ENCODE results near the gene SYK.
"Not testable (repeated sequence)": the region's sequence is repeated elsewhere in the genome, so short reads cannot be mapped to it uniquely, and the experiment has no call there.

SYK gene

DNA sequence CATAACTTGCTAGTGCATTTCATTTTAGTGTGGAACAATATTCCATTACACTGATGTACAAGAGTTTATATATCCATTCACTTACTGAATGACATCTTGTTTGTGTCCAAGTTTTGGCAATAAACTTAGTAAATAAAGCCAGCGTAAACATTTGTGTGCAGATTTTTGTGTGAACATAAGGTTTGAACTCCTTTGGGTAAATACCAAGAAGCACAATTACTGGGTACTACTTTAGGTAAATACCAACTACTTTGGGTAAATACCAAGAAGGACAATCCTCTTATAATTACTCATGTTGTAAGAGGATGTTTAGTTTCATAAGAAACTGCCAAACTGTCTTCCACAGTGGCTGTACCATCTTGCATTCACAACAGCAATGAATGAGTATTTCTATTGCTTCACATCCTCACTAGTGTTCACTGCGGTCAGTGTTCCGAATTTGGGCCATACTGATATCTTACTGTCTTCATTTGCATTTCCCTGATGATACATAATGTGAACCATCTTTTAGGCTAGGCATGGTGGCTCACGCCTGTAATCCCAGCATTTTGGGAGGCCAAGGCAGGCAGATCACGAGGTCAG lies 2.3 kb upstream of the SYK start:
- DNase-seq = no peak

- DNase-seq = peak; percentile 49
Observed at GRCh38 chr9:90801973-90802322, 329 bp downstream of the SYK start.

DNA sequence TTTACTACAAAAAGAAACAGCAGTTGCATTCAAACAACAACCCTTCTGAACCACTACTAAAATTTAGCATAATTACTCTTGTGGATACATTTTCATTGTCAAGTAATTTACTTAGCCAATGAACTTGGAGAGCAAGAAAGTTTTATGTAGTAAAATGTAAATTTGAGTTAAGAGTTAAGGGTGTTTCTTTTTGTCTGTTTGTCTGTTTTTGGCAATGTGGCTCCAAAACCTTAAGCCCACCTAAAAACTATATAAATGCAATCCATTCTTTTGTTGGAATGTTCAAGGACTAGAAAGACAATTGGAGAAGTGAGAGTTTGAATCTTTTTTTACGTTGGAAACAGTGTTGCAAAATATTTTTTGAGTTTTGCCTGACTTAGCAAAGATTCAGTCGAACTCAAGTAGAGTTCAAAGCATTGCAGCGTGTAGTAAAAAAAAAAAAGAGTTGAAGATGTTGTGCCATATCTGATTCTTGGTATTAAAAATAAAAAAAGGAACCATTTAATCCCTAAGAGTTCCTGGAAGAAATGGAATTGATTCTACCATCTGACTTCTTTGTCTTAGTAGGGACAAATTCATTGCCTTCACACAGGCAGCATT lies 867 bp downstream of the SYK start:
- no peak for DNase-seq

DNA sequence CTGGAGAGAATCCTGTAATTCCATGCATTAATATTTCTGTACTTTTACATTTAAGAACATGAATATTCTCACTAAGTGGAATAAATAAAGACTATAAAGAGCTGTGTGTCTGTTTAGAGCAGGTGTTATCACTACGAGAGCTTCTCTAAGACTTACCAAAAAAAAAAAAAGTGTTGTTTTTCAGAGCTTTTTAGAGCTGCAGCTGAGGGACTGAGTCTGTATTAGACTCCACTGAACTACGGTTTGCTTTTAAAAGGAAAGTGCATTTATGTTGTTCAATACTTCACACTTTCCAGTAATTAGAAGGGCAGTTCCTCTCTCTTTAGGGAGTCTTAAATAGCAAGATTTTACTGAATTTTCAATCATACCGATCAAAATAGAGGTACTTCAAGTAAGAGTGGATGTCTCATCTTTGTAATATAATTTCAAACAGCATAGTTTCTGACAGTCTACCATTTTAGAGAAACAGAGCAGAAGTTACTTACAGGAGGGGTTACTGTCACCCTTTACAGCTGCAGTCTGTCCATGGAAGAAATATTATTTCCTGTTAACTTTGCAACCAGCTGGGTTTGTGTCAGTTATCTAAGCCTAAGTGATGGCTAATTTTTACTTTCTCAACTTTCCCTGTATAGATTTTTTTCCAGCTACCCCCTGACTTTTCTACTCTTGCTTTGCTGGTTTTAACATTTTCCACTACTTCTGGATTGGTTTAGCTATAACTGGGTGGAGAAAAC lies 2.4 kb downstream of the SYK start:
- no peak for DNase-seq

- peak; percentile 70 for DNase-seq
Observed at GRCh38 chr9:90805006-90805996, 3.7 kb downstream of the SYK start.

DNA sequence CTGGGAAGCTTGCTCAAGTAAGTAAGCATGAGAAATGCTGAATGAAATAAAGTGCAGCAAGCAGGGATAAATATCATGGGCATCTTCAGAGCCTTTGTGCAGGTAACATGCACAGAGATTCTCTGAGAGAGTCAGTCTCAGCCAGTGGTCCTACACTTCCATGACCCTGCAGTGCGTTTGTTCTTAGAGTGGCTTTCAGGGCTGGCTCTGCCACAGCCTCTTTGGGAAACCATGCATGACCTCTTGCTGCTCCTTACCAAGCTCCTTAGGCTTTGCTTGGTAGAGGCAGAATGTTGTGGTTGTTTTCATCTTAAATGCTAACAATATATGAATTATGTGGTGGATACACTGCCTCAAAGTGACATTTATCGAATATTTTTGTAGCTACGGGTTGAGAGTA lies 5.4 kb downstream of the SYK start:
- DNase-seq = no peak

GRCh38 chr9:90808398-90808797 lies 6.8 kb downstream of the SYK start:
- DNase-seq = no peak

DNA sequence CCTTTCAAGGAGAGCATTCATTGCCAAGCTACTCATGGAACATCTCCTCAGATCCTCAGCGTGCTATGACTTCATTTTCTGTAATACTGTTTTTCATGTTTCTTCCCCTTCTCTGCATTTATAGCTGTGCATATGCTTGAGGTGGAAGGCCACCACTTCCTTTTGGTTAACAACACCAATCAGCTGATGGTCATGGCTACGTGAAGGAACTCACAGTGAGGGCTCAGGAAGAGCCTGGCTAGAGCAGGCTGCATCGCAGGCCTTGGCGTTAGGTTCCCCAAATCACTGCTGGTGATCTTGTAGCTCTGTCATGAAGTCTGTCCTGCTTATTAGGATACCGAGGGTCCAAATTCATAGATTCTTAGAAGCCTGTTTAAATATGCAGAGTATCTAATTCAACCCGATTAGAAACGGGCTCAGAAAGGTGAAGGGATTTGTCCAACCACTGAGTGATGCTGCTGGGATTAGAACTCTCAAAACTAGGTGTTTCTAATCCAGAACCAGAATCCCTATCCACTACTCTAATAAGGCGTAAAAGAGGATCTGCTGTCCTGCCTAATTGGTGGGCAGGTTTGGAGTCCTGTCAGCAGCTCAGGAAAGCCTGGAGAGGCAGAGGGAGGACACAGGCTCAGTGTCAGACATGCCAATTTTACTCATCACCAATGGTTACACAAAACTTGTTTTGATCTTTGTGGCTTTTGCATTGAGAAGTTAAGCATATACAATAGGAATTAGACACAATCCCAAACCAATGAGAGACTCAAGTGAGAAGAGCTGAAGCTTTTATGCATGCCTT lies 7.5 kb downstream of the SYK start:
- DNase-seq = no peak

DNA sequence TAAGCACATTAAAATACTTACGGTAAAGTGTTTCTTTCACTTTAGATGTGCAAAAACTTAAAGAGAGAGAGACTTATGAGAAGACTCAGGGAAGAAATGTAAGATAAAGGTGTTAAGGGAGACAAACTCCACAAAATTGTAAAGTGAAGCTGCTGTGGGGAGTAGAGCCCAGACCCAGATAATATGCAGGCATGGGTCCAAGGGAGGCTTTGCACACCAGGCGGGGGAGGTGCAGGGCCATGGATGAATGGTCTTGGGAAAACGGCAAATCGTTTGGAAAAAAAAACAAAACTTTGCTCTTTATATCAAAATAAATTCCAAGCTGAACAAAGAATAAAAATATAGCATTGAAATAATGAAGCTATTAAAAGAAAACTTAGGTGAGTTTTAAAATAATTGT lies 9.1 kb downstream of the SYK start:
- DNase-seq = no peak

DNA sequence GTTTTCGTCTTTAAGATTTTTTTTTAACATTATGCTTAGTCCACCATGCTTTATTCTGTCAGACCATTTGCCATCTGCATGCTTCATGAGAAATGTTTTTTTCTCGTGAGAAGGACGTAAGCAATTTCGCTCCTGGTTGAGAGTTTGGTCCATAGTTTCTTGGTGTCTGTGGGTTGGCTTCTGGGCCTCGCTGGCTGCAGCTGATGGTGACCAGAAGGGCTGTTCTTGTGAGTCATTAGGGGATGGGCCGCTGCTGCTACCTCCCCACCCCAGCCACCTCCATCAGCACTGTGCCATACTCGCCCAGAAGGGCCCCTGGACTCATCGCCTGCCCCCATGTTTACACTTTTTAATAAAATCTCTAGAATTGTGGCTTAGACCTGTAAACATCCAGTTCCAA lies 11.4 kb downstream of the SYK start:
- no peak for DNase-seq

DNA sequence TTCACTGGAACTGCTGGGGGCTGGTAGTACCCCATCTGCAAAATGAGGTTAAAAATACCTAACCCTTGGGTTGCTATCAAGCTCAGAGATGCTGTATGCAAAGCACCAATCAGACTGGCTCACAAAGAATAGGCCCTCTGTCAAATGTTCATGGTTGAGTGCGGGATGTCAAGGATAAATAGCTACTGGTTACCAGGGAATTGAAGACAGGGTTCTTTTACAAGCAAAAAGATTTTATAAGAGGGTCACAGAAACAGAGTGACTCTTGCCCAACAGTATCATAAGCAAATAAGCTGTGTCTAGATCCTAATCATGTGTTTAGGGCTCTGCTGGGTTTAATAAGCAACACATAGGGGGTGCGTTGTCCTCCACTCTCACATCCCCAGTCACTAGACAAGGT lies 11.9 kb downstream of the SYK start:
- no peak for DNase-seq

DNA sequence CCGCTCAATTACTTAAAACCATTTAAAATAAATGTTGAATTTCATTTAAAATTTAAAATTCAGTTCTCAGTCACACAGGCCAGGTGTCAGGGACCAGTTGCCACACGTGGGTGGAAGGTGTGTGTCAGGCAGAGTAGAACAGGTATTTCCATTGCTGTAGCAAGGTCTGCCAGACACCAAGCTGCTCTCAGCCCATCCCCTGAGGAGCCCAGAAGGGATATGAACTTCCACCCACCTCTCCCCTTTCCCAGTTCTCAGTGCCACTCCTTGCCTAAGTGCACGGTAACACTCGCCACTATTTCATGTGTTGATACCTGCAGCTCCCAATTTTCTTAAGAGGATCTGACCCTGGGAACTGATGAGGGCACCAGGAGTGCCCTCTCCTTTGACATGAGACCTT lies 12.7 kb downstream of the SYK start:
- no peak for DNase-seq

- DNase-seq = no peak
Observed at GRCh38 chr9:90815183-90815943, 13.7 kb downstream of the SYK start.

- DNase-seq = no peak
Observed at GRCh38 chr9:90815944-90816357, 14.3 kb downstream of the SYK start.

DNA sequence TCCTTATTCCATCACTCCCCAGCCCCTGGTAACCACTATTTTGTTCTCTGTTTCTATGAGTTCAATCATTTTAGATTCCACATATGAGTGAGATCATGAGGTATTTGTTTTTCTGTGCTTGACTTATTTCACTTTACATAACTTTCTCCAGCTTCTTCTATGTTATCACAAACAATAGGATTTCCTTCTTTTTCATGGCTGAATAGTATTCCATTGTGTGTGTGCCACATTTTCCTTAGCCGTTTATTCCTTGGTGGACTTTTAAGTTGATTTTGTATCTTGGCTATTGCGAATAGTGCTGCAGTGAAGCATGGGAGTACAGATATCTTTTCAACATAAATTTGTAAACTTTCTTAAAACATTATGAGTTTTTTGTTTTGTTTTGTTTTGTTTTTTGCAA lies 15.1 kb downstream of the SYK start:
- no peak for DNase-seq

GRCh38 chr9:90818279-90818678 lies 16.7 kb downstream of the SYK start:
- DNase-seq = no peak

DNA sequence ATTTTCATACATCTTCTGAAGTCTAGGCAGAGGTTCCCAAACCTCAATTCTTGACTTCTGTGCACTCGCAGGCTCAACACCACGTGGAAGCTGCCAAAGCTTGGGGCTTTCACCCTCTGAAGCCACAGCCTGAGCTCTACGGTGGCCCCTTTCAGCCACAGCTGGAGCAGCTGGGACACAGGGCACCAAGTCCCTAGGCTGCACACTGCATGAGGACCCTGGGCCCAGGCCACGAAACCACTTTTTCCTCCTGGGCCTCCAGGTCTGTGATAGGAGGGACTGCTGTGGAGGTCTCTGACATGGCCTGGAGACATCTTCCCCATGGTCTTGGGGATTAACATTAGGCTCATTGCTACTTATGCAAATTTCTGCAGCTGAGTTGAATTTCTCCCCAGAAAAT lies 18.8 kb downstream of the SYK start:
- DNase-seq = not testable (repeated sequence)

DNA sequence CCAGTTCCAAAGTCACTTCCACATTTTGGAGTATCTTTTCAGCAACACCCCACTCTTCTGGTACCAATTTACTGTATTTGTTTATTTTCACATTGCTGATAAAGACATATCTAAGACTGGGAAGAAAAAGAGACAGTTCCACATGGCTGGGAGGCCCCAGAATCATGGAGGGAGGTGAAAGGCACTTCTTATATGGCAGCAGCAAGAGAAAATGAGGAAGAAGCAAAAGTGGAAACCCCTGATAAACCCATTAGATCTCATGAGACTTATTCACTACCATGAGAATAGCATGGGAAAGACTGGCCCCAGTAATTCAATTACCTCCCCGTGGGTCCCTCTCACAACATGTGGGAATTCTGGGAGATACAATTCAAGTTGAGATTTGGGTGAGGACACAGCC lies 19.6 kb downstream of the SYK start:
- not testable (repeated sequence) for DNase-seq

- no peak for DNase-seq
Observed at GRCh38 chr9:90821697-90822096, 20.1 kb downstream of the SYK start.

DNA sequence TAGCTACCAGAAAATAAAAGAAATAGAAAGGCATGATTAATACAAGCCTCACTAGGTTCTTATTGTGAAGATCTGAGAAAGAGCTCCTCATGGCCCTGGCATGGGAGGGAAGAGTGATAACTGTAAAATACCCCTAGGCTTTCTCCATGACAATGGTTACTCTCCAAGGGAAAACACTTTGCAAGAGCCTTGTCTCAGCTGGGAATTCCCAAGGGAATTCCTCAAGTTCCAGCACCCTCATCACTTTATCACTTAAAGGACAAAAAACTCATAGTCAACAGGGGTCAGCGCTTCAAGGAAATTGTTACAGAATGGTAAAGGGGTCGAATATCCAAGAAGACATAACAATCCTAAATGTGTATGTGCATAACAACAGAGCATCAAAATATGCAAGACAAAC lies 21.2 kb downstream of the SYK start:
- no peak for DNase-seq

DNA sequence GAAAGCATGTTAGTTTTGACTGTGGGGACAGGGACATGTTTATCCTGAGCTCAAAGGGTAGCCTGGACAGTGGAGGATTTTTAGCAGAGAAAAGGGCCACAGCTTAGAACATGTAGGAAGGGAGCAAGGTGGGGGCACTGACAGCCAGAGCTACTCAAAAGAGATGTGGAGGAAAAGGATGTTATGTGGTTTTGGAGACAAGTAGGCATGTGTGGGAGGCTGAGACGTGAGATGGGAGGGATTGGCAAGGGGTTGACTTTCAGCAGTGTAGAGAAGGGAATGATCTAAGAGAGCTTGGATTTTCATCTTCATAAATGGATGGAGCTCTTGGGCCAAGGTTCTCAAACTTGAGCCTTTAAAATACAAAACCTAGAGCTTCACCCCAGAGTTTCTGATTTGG lies 24.0 kb downstream of the SYK start:
- DNase-seq = no peak
